T-helper 1 cell treated with Interleukin-12 subunit alpha and Interleukin-12 subunit beta and Interleukin-4 antibody, amounts not matched to agents 30 ng/mL and 1 ng/mL, for 36 hours (primary cell): ENCODE measurements around the gene ARSK. TPM values are rescaled to one million over a fixed set of nuclear protein-coding genes. Genes with fewer than 3 reads are reported as not detected.

Experiments used
- intact Hi-C: fragments of 100-400 bp; cut with micrococcal nuclease; formaldehyde crosslinking; loops from one replicate; pipeline ENCODE4 v1.15.1; 2024
- total RNA-seq: library from RNA; stranded (reverse); gene quantifications from 2 replicates; pipeline ENCODE4 v1.2.3, GENCODE V29; 2022

Gene ARSK
- total RNA-seq, 1 donor from 2014 or later = 4.4 TPM

- intact Hi-C loops = loop anchor here (2.0 to 10.0 kb wide), 6 partner anchors 29 to 1505 kb away; partner anchors contain the start of gene ELL2
These were observed 65.3 kb downstream of the ARSK start, which contains the start of gene GPR150 for GRCh38 chr5:95620030-95620869. Gene GPR150, plus strand, starts transcription at chr5:95620087. Its CDS starts 189 bp downstream, at chr5:95620276.

GRCh38 chr5:95620870-95621838 lies 66.3 kb downstream of the ARSK start:
- intact Hi-C loops = loop anchor here (1.0 to 10.0 kb wide), 8 partner anchors 23 to 1506 kb away; partner anchors contain the start of genes ARSK and ELL2

GRCh38 chr5:95621839-95622629 lies 67.1 kb downstream of the ARSK start:
- intact Hi-C loops = loop anchor here (1.0 to 10.0 kb wide), 9 partner anchors 10 to 1507 kb away; partner anchors contain the start of genes ARSK and ELL2

- intact Hi-C loops = loop anchor here (5.0 to 10.0 kb wide), 3 partner anchors 656 to 1509 kb away; a partner anchor contains a TSS
These were observed 68.8 kb downstream of the ARSK start for GRCh38 chr5:95623706-95624105.

- intact Hi-C loops = loop anchor here (5.0 to 10.0 kb wide), 3 partner anchors 657 to 1510 kb away; a partner anchor contains a TSS
These were observed 69.5 kb downstream of the ARSK start for GRCh38 chr5:95624368-95624767.

GRCh38 chr5:95626701-95627100 lies 71.8 kb downstream of the ARSK start:
- intact Hi-C loops = loop anchor here (10.0 kb wide), 1 partner anchor 1512 kb away; a partner anchor contains a TSS

GRCh38 chr5:95627971-95628810 lies 73.3 kb downstream of the ARSK start:
- intact Hi-C loops = loop anchor here (10.0 kb wide), 1 partner anchor 1513 kb away; a partner anchor contains a TSS

- intact Hi-C loops = loop anchor here (10.0 kb wide), 1 partner anchor 1514 kb away; a partner anchor contains a TSS
These were observed 74.0 kb downstream of the ARSK start for GRCh38 chr5:95628933-95629332.

GRCh38 chr5:95630394-95630917 lies 75.6 kb downstream of the ARSK start:
- intact Hi-C loops = loop anchor here (5.0 kb wide), 1 partner anchor 1552 kb away; the partner anchor contains the start of gene RIOK2

GRCh38 chr5:95631255-95631958 lies 76.5 kb downstream of the ARSK start:
- intact Hi-C loops = loop anchor here (5.0 kb wide), 1 partner anchor 1551 kb away; the partner anchor contains the start of gene RIOK2

- intact Hi-C loops = loop anchor here (1.0 to 5.0 kb wide), 5 partner anchors 10 to 1550 kb away; partner anchors contain the start of genes ARSK, RFESD and RIOK2
These were observed 77.2 kb downstream of the ARSK start for GRCh38 chr5:95631991-95632675.

- intact Hi-C loops = loop anchor here (1.0 to 5.0 kb wide), 5 partner anchors 11 to 1549 kb away; partner anchors contain the start of genes ARSK, RFESD and RIOK2
These were observed 78.0 kb downstream of the ARSK start for GRCh38 chr5:95632942-95633341.

- intact Hi-C loops = loop anchor here (5.0 kb wide), 1 partner anchor 1549 kb away; the partner anchor contains the start of gene RIOK2
These were observed 78.8 kb downstream of the ARSK start for GRCh38 chr5:95633671-95634070.

- intact Hi-C loops = loop anchor here (5.0 kb wide), 1 partner anchor 1548 kb away; the partner anchor contains the start of gene RIOK2
These were observed 79.2 kb downstream of the ARSK start for GRCh38 chr5:95634081-95634480.

GRCh38 chr5:95638632-95639031 lies 83.7 kb downstream of the ARSK start:
- intact Hi-C loops = no loop called here

GRCh38 chr5:95641741-95642220 lies 86.9 kb downstream of the ARSK start:
- intact Hi-C loops = loop anchor here (10.0 kb wide), 4 partner anchors 693 to 1293 kb away; partner anchors contain the start of genes ERAP2 and LNPEP

- intact Hi-C loops = loop anchor here (10.0 kb wide), 4 partner anchors 692 to 1292 kb away; partner anchors contain the start of genes ERAP2 and LNPEP
These were observed 88.3 kb downstream of the ARSK start for GRCh38 chr5:95643152-95643551.
